ENCODE measurements around the gene WWOX. TPM values are rescaled to one million over a fixed set of nuclear protein-coding genes. Genes with fewer than 3 reads are reported as not detected.

The WWOX gene
- total RNA-seq, 1 donor from 2014 or later, result 7.3 TPM

DNA sequence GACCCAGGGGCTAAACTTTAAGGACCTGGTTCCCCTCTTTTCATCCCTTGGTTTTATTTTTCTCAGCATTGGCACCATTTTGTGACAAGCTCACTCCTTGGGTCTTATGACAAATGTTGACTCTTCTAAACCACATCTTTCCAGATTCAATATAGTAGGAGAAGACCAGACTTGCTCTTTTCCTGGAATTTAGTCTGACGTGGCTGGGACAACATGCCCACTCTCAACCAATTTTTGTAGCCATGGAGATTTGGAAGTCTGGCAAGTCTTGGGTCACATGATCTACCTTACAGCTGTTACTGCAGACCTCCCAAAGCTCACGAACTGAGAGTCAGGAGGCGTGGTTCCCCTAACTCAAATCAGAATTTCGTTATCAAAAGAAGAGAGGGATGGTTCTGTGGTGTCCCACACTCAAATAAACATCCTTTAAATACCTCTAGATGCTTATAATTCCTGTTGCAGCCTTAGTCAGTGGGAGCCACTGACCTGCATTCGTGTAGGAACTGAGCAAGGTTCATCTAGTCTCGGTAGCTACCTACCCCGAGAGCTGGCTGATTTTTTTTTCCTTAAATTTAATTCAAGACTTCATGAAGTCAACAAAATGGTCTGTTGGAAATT is 817.6 kb downstream of the WWOX start:
- H3K27me3 Mint-ChIP-seq (ENCODE audit: low read depth, unreplicated experiment), result peaks cover 4% of the 10 kb centered on the region
- H3K36me3 Mint-ChIP-seq (ENCODE audit: low read depth, unreplicated experiment), result no peaks in the 10 kb centered on the region
- no peaks in the 10 kb centered on the region for H3K79me2 ChIP-seq (ENCODE audit: insufficient read depth, low read length)
- H3K4me1 ChIP-seq (ENCODE audit: insufficient read depth, low read length), result no peaks in the 10 kb centered on the region
- H3K4me3 ChIP-seq (ENCODE audit: insufficient read depth, low read depth, low read length), result no peak overlapping the region
- no peak overlapping the region for H3K9ac ChIP-seq (ENCODE audit: low read length)
- H3K4me3 Mint-ChIP-seq (ENCODE audit: unreplicated experiment), result no peak overlapping the region
- FAIRE-seq (no peak), DNase-seq (ENCODE audit: low read depth) (no peak)
- no peaks in the 10 kb centered on the region for H3K36me3 ChIP-seq (ENCODE audit: insufficient read depth, low read length)
- TF ChIP-seq, protein P1, sequence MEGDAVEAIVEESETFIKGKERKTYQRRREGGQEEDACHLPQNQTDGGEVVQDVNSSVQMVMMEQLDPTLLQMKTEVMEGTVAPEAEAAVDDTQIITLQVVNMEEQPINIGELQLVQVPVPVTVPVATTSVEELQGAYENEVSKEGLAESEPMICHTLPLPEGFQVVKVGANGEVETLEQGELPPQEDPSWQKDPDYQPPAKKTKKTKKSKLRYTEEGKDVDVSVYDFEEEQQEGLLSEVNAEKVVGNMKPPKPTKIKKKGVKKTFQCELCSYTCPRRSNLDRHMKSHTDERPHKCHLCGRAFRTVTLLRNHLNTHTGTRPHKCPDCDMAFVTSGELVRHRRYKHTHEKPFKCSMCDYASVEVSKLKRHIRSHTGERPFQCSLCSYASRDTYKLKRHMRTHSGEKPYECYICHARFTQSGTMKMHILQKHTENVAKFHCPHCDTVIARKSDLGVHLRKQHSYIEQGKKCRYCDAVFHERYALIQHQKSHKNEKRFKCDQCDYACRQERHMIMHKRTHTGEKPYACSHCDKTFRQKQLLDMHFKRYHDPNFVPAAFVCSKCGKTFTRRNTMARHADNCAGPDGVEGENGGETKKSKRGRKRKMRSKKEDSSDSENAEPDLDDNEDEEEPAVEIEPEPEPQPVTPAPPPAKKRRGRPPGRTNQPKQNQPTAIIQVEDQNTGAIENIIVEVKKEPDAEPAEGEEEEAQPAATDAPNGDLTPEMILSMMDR (IDR thresholded peaks at IDR 0.05; ENCODE audit: insufficient read depth, low read depth, low read length), result no peak
- no peak for TF ChIP-seq EZH2 (IDR thresholded peaks at IDR 0.05; ENCODE audit: insufficient read depth, low read length)
- no peaks in the 10 kb centered on the region for H3K9me3 ChIP-seq (ENCODE audit: insufficient read depth, low read depth, low read length)
- H3K4me1 Mint-ChIP-seq (ENCODE audit: low read depth, unreplicated experiment), result no peaks in the 10 kb centered on the region
- peaks cover 8% of the 10 kb centered on the region for H3K9me3 Mint-ChIP-seq (ENCODE audit: unreplicated experiment)
- H3K4me2 ChIP-seq (ENCODE audit: low read length), result no peak overlapping the region
- H3K27me3 ChIP-seq (ENCODE audit: insufficient read depth, low read length), result no peaks in the 10 kb centered on the region
- H3K27ac Mint-ChIP-seq (ENCODE audit: unreplicated experiment), result no peak overlapping the region
- H3K27ac ChIP-seq (ENCODE audit: low read depth, low read length), result no peak overlapping the region
- H4K20me1 ChIP-seq (ENCODE audit: insufficient read depth, low read length), result no peaks in the 10 kb centered on the region
- no peak overlapping the region for H2AFZ ChIP-seq (ENCODE audit: low read depth, low read length)

DNA sequence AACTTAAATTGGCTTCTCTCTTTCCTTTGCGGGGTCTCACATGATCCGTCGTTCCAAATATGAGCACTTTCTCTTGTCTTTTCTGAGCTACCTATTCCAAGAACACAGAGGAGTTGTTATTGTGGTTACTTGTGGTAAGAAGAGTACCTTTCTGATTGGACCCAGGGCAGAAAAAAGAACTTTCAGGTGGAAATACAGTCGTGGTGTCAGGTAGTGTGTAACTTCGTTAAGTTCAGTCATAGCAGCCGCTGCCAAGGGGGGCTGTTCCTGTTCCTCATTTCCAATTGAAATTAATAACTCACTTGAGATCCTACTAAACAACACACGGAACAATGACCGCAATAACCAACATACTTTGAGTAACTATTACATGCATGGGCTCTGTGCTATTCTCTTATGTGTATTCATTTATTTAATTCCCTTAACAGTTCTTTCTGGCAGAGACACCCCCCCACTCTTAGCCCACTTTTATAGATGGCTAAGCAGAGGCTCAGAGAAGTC is 819.4 kb downstream of the WWOX start:
- Histone ChIP-seq H3K36me3 (ENCODE audit: insufficient read depth, low read length) (no peaks in the 10 kb centered on the region), H3K4me1 (ENCODE audit: insufficient read depth, low read length) (no peaks in the 10 kb centered on the region), H3K79me2 (ENCODE audit: insufficient read depth, low read length) (no peaks in the 10 kb centered on the region), H2AFZ (ENCODE audit: low read depth, low read length) (no peak overlapping the region), H3K4me2 (ENCODE audit: low read length) (no peak overlapping the region), H3K9me3 (ENCODE audit: insufficient read depth, low read depth, low read length) (no peaks in the 10 kb centered on the region), H4K20me1 (ENCODE audit: insufficient read depth, low read length) (no peaks in the 10 kb centered on the region), H3K27ac (ENCODE audit: low read depth, low read length) (no peak overlapping the region), H3K9ac (ENCODE audit: low read length) (no peak overlapping the region), H3K27me3 (ENCODE audit: insufficient read depth, low read length) (no peaks in the 10 kb centered on the region), H3K4me3 (ENCODE audit: insufficient read depth, low read depth, low read length) (no peak overlapping the region)
- no peak overlapping the region for H3K27ac Mint-ChIP-seq (ENCODE audit: unreplicated experiment)
- H3K4me1 Mint-ChIP-seq (ENCODE audit: low read depth, unreplicated experiment), result no peaks in the 10 kb centered on the region
- H3K36me3 Mint-ChIP-seq (ENCODE audit: low read depth, unreplicated experiment), result no peaks in the 10 kb centered on the region
- no peak overlapping the region for H3K4me3 Mint-ChIP-seq (ENCODE audit: unreplicated experiment)
- FAIRE-seq, result no peak
- peaks cover 9% of the 10 kb centered on the region for H3K9me3 Mint-ChIP-seq (ENCODE audit: unreplicated experiment)
- H3K27me3 Mint-ChIP-seq (ENCODE audit: low read depth, unreplicated experiment), result no peaks in the 10 kb centered on the region
- DNase-seq (ENCODE audit: low read depth), result no peak
- no peak for TF ChIP-seq EZH2 (IDR thresholded peaks at IDR 0.05; ENCODE audit: insufficient read depth, low read length)
- TF ChIP-seq, protein P1 (IDR thresholded peaks at IDR 0.05; ENCODE audit: insufficient read depth, low read depth, low read length), result no peak

DNA sequence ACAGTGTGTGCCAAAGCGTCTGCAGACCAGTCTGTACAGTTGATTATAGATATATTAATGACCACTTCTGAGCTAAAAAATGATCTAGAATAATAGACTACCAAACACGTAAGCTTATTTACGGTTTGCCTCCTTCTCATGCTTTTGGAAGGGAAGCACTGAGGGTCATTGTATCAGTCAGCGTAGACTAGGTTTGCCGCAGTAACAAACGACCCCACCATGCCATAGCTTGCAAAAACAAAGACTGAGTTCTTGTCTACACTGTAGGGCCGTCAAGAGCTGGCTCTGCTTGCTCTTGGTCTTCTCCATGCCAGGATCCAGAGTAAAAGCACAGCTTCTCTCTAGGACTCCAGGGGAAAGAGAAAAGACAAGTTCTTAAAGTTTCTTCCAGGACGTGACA is 820.4 kb downstream of the WWOX start:
- H4K20me1 ChIP-seq (ENCODE audit: insufficient read depth, low read length), result no peaks in the 10 kb centered on the region
- no peak overlapping the region for H3K4me3 ChIP-seq (ENCODE audit: insufficient read depth, low read depth, low read length)
- H3K27me3 ChIP-seq (ENCODE audit: insufficient read depth, low read length), result no peaks in the 10 kb centered on the region
- H3K4me3 Mint-ChIP-seq (ENCODE audit: unreplicated experiment), result no peak overlapping the region
- H3K27ac ChIP-seq (ENCODE audit: low read depth, low read length), result no peak overlapping the region
- H3K4me1 Mint-ChIP-seq (ENCODE audit: low read depth, unreplicated experiment), result no peaks in the 10 kb centered on the region
- no peak overlapping the region for H3K9ac ChIP-seq (ENCODE audit: low read length)
- no peak overlapping the region for H3K27ac Mint-ChIP-seq (ENCODE audit: unreplicated experiment)
- H3K4me2 ChIP-seq (ENCODE audit: low read length), result no peak overlapping the region
- H3K9me3 Mint-ChIP-seq (ENCODE audit: unreplicated experiment), result peaks cover 9% of the 10 kb centered on the region
- no peak for DNase-seq (ENCODE audit: low read depth)
- H3K4me1 ChIP-seq (ENCODE audit: insufficient read depth, low read length), result no peaks in the 10 kb centered on the region
- no peak for TF ChIP-seq EZH2 (IDR thresholded peaks at IDR 0.05; ENCODE audit: insufficient read depth, low read length)
- TF ChIP-seq, protein P1 (IDR thresholded peaks at IDR 0.05; ENCODE audit: insufficient read depth, low read depth, low read length), result no peak
- no peaks in the 10 kb centered on the region for H3K36me3 ChIP-seq (ENCODE audit: insufficient read depth, low read length)
- H3K79me2 ChIP-seq (ENCODE audit: insufficient read depth, low read length), result no peaks in the 10 kb centered on the region
- H3K27me3 Mint-ChIP-seq (ENCODE audit: low read depth, unreplicated experiment), result no peaks in the 10 kb centered on the region
- H2AFZ ChIP-seq (ENCODE audit: low read depth, low read length), result no peak overlapping the region
- no peak for FAIRE-seq
- no peaks in the 10 kb centered on the region for H3K36me3 Mint-ChIP-seq (ENCODE audit: low read depth, unreplicated experiment)
- no peaks in the 10 kb centered on the region for H3K9me3 ChIP-seq (ENCODE audit: insufficient read depth, low read depth, low read length)
